ENCODE results near the gene PINLYP.
"Not testable (repeated sequence)": the region's sequence is repeated elsewhere in the genome, so short reads cannot be mapped to it uniquely, and the experiment has no call there.

Gene PINLYP

GRCh38 chr19:43575156-43575950 is at the start of gene PINLYP, which contains the start of gene XRCC1:
TSS of gene PINLYP (plus strand) at chr19:43575801. CDS start at chr19:43577192, 1,391 bp downstream.
TSS of gene XRCC1 (minus strand) at chr19:43575527. CDS start at chr19:43575458, 69 bp downstream.
- peak; percentile 93 for DNase-seq

- peak; percentile 39 for DNase-seq
These were observed 49.5 kb upstream of the PINLYP start for GRCh38 chr19:43525836-43526771.

- DNase-seq: peak; percentile 76
These were observed 48.4 kb upstream of the PINLYP start, which contains the start of gene ETHE1 for GRCh38 chr19:43526884-43527859. TSS of gene ETHE1 (minus strand) at chr19:43527201. CDS start at chr19:43527177, 24 bp downstream.

- no peak for DNase-seq
These were observed 47.6 kb upstream of the PINLYP start for GRCh38 chr19:43527860-43528622.

DNA sequence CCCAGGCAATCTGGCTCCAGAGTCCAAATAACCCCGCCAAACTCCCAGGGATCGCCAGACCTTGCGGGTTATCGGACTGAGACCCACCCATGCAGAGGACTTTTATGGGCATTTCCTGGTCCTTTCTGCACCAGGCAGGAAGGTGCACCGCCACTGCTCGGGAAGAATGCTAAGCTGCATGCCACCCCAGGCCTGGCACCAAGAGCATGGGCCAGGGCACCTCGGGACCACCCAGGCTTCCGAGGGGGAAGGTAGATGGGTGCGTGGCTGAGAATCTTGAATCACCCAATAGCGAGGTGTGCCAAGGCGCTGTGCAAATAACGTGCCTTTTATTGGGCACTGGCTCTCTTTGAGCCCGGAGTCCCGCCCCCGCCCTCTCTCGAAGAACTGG is 43.0 kb upstream of the PINLYP start:
- no peak for DNase-seq

DNA sequence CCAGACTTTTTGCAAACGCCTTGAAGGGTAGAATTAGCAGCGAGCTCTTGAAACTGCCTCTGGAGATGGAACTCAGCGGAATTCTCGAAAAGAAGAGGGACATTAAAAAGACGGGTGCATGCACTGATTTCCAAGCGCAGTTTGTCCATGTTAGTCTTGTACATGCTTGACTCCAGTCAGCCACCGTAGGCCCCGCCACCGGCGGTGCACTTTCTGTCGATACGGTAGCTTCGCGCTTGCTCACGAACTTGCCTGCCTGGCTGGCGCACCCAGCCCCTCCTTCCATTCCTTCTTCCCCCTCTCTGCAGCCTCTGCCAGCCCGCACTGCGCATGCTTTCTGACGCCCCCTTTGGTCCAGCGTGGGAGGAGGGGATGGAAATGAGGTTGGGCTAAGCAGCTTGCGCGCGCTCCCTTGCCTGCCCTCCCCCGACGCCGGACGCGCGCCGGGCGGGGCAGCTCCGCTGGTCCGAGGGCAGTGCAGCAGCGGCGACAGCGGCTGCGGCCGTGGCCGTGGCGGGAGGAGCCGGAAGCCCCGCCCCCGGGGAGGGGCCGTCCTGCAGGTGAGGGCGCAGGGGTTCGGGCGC is 42.5 kb upstream of the PINLYP start, which contains the start of gene ZNF575:
ZNF575 (plus strand) TSS at position 227 of the 584 bp plus-strand sequence. CDS start 1,235 bp downstream, outside the sequence.
- DNase-seq: peak; percentile 79

- peak; percentile 93 for DNase-seq
These were observed 41.9 kb upstream of the PINLYP start for GRCh38 chr19:43533546-43534304.

GRCh38 chr19:43534305-43534815 is 41.2 kb upstream of the PINLYP start:
- DNase-seq: no peak

- peak; percentile 42 for DNase-seq
These were observed 40.5 kb upstream of the PINLYP start for GRCh38 chr19:43534816-43535761.

DNA sequence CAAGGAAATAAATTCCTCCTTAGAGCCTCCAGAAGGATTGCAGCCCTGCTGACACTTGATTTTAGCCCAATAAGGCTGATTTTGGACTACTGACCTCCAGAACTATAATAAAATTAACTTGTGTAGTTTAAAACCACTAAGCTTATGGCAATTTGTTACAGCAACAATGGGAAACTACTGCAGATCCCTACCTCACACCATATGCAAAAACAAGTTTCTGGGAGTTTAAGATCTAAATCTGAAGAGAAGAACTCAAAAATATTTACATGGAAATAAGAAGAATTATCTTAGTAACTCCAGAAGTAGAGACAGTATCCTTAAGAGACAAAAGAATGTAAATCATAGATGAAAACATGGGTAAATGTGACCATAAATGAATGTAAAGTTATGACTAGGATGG is 36.7 kb upstream of the PINLYP start:
- no peak for DNase-seq

DNA sequence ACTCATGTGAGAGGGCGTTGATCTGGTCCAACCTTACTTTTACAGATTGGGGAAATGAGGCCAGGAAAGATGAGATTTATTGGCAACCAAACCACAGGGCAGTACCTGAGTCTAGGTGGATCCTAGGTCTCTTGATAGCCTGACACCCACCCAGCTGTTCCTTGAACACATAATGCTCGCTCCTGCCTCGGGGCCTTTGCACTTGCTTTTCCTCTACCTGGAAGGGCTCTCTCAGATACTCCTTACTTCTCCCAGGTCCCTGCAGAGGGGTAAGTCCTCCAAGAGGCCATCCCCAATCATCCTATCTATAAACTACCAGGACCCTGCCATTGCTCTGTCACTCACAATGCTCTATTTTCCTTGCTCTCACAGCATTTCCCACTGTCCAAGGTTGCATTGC is 35.2 kb upstream of the PINLYP start:
- no peak for DNase-seq

- DNase-seq: no peak
These were observed 33.5 kb upstream of the PINLYP start for GRCh38 chr19:43541920-43542650.

DNA sequence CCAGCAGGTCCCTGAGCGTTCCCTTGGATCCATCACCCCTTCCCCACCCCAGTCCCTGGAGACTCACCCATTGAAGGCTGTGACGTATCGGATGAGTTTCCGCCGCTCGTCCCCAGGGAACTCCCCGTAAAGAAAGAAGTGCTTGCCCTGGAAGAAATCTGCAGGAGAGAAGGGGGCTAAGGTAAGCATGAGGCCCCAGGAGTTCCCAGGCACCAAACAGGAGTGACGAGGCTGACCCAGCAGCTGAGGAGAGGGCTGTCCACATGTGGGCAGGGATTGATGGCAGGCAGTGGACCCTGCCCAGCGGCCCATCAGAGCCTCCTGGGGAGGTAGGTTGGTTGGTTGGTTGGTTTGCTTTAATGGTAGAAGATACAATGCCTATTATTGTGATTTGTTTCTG is 31.5 kb upstream of the PINLYP start:
- DNase-seq: no peak

DNA sequence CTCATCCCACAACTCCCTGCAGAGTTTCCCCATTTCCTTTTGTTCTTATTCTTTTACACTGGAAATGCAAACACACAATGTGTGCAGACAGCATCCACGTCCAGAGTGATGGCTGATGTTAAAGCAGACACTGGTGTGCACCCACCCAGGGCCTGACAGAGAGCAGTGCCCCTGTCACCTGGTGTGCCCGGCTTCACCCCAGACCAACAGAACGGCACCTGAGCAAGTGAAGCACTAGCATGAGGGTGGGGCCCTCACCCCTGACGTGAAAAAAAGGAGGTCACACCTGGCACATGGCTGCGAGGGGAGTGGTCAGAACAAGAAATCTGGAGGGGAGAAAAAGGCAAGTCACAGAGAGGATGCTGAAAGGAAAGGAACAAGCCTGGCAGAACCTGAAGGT is 30.3 kb upstream of the PINLYP start:
- DNase-seq: no peak

- DNase-seq: no peak
These were observed 29.6 kb upstream of the PINLYP start for GRCh38 chr19:43545981-43546380.

DNA sequence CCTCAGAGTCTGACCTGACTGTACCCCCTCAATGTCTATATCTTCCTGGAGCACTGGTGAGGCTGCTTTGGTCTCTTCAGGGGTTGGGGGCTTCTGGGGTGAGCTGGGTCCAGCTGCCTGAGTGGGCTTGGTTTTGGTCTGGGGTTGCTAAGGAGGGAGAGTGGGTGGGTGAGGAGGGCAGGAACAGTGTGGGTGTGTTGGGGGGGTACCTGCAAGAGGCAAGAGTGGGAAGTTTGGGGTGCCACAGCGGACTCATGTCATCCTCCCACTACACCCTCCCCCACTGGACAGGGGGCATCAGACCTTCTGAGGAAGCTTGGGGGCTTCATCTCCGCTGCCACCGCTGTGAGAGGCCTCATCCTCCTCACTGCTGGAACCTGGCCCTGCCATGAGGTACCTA is 29.0 kb upstream of the PINLYP start:
- no peak for DNase-seq

DNA sequence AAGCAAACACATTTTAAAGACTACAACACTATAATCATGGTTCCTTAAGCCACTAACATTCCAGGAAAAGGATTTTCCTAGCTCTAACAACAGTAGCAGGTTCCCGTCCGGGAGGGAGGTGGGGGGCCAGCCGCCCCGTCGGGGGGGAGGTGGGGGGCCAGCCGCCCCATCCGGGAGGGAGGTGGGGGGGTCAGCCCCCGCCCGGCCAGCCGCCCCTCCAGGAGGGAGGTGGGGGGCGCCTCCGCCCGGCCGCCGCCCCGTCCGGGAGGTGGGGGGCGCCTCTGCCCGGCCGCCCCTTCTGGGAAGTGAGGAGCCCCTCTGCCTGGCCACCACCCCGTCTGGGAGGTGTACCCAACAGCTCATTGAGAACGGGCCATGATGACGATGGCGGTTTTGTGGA is 27.7 kb upstream of the PINLYP start:
- DNase-seq: not testable (repeated sequence)

DNA sequence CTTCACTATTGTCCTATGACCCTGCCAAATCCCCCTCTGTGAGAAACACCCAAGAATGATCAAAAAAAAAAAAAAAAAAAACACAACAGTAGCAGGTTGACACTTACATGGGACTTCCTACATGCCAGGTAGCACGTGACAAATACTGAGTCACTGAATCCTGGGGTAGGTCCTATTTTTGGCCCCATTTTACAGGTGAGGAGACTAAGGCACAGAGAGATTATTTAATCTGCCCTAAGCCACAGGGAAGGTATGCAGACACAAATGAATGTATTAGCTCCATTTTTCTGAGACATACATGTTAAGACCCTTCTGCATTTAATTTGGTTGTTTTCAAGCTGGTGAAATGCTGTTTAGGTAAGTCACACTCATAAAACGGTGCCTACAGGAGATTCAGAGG is 26.9 kb upstream of the PINLYP start:
- no peak for DNase-seq
